ENCODE measurements around the gene LGALS9B.
"Not testable (repeated sequence)": the region's sequence is repeated elsewhere in the genome, so short reads cannot be mapped to it uniquely, and the experiment has no call there.

DNA sequence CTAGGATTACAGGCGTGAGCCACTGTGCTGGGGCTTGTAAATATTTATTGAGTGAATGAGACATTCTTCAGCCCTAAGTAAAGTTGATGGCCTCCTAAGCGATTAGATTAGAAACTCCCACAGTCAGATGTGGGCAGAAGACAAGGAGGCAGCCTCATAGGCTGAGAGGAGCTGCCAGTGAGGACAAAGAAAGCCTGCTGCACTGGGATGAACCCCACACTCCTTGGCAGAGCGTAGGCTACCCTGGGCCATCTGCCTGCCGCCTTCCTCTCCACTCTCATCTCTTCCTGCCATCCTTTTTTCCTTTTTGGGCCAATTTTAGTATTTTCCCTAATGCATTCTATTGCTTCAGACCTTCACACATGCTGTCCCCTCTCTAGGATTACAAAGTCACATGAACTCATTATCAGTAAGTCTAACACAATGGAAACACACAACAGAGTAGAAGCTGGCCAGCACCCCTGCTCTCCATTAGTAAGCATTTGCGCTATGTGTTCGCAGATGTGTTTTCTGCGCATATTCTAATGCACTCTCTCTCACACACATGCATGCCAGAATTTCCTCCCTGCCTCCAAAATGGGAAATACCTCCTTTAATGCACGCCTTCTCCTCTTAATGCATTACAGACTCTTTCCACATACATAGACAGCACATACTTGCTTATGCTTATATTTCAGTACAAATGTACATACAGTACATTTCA is 12.7 kb upstream of the LGALS9B start:
- TF ChIP-seq, protein P1, sequence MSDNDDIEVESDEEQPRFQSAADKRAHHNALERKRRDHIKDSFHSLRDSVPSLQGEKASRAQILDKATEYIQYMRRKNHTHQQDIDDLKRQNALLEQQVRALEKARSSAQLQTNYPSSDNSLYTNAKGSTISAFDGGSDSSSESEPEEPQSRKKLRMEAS (IDR thresholded peaks at IDR 0.05), result not testable (repeated sequence)
- TF ChIP-seq, protein P2, sequence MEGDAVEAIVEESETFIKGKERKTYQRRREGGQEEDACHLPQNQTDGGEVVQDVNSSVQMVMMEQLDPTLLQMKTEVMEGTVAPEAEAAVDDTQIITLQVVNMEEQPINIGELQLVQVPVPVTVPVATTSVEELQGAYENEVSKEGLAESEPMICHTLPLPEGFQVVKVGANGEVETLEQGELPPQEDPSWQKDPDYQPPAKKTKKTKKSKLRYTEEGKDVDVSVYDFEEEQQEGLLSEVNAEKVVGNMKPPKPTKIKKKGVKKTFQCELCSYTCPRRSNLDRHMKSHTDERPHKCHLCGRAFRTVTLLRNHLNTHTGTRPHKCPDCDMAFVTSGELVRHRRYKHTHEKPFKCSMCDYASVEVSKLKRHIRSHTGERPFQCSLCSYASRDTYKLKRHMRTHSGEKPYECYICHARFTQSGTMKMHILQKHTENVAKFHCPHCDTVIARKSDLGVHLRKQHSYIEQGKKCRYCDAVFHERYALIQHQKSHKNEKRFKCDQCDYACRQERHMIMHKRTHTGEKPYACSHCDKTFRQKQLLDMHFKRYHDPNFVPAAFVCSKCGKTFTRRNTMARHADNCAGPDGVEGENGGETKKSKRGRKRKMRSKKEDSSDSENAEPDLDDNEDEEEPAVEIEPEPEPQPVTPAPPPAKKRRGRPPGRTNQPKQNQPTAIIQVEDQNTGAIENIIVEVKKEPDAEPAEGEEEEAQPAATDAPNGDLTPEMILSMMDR (IDR thresholded peaks at IDR 0.05 in 2 of 3, conservative IDR thresholded peaks at IDR 0.05 in 1 of 3; ENCODE audit: borderline replicate concordance in 1 of 3, insufficient read depth in 1 of 3, low read depth in 2 of 3, low read length in 2 of 3), result not testable (repeated sequence)
- TF ChIP-seq EZH2 (IDR thresholded peaks at IDR 0.05); POLR2A (IDR thresholded peaks at IDR 0.05; ENCODE audit: borderline replicate concordance, extremely low read depth, insufficient read depth, insufficient read length); POLR2AphosphoS5 (IDR thresholded peaks at IDR 0.05; ENCODE audit: low read depth, low read length); TCF7L2 (IDR thresholded peaks at IDR 0.05; ENCODE audit: borderline replicate concordance, extremely low read depth, insufficient read depth, insufficient read length); RAD21 (IDR thresholded peaks at IDR 0.05; ENCODE audit: low read depth): not testable (repeated sequence)
- TF ChIP-seq, protein P3, sequence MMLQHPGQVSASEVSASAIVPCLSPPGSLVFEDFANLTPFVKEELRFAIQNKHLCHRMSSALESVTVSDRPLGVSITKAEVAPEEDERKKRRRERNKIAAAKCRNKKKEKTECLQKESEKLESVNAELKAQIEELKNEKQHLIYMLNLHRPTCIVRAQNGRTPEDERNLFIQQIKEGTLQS (IDR thresholded peaks at IDR 0.05), result not testable (repeated sequence)
- TF ChIP-seq, protein P4, sequence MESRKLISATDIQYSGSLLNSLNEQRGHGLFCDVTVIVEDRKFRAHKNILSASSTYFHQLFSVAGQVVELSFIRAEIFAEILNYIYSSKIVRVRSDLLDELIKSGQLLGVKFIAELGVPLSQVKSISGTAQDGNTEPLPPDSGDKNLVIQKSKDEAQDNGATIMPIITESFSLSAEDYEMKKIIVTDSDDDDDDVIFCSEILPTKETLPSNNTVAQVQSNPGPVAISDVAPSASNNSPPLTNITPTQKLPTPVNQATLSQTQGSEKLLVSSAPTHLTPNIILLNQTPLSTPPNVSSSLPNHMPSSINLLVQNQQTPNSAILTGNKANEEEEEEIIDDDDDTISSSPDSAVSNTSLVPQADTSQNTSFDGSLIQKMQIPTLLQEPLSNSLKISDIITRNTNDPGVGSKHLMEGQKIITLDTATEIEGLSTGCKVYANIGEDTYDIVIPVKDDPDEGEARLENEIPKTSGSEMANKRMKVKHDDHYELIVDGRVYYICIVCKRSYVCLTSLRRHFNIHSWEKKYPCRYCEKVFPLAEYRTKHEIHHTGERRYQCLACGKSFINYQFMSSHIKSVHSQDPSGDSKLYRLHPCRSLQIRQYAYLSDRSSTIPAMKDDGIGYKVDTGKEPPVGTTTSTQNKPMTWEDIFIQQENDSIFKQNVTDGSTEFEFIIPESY (IDR thresholded peaks at IDR 0.05; ENCODE audit: extremely low read depth, insufficient replicate concordance, low read length), result not testable (repeated sequence)

Data from HCT116 (cell line).